MM.1S (cell line): ENCODE data around the gene KCNQ1.

Experiments
- DNase-seq: peaks from one replicate; pipeline ENCODE4 v3.0.0-alpha.2; 2015
- H2AFZ ChIP-seq: fragments of 300-600 bp; sonication (generic); 2 replicates; pipeline ENCODE4 v1.6.0; 2016; ENCODE audit warnings: antibody characterized with exemption, low read length
- H3F3A ChIP-seq: fragments of 300-600 bp; sonication (generic); 2 replicates; pipeline ENCODE4 v1.6.1; 2016; ENCODE audit warnings: mild to moderate bottlenecking, antibody characterized with exemption, low read length, moderate library complexity, mixed read lengths; ENCODE audit not compliant: insufficient read depth
- H3K27ac ChIP-seq: fragments of 300-600 bp; sonication (generic); 2 replicates; pipeline ENCODE4 v1.5.1; 2016; ENCODE audit warnings: mild to moderate bottlenecking, low read length
- H3K27me3 ChIP-seq: fragments of 300-600 bp; sonication (generic); replicated peaks from 2 replicates; pipeline ENCODE4 v1.6.0; 2016; ENCODE audit warnings: low read length; ENCODE audit not compliant: insufficient read depth
- H3K36me3 ChIP-seq: fragments of 300-600 bp; sonication (generic); replicated peaks from 2 replicates; pipeline ENCODE4 v1.6.1; 2016; ENCODE audit warnings: mild to moderate bottlenecking, low read length, mixed read lengths; ENCODE audit not compliant: insufficient read depth
- H3K4me1 ChIP-seq: fragments of 300-600 bp; sonication (generic); 2 replicates; pipeline ENCODE4 v1.6.1; 2016; ENCODE audit warnings: low read length, mixed read lengths
- H3K4me2 ChIP-seq: fragments of 300-600 bp; sonication (generic); 2 replicates; pipeline ENCODE4 v1.6.0; 2016; ENCODE audit warnings: low read depth, low read length
- H3K4me3 ChIP-seq: fragments of 300-600 bp; sonication (generic); 2 replicates; pipeline ENCODE4 v1.5.1; 2016; ENCODE audit warnings: low read length, mixed read lengths
- H3K79me2 ChIP-seq: fragments of 300-600 bp; sonication (generic); 2 replicates; pipeline ENCODE4 v1.6.1; 2016; ENCODE audit warnings: mixed run types, low read length, mixed read lengths
- H3K9ac ChIP-seq: fragments of 300-600 bp; sonication (generic); 2 replicates; pipeline ENCODE4 v1.6.1; 2016; ENCODE audit warnings: low read length, mixed read lengths
- H3K9me2 ChIP-seq: fragments of 300-600 bp; sonication (generic); replicated peaks from 2 replicates; pipeline ENCODE4 v1.6.1; 2016; ENCODE audit warnings: mild to moderate bottlenecking, low read length, mixed read lengths; ENCODE audit not compliant: insufficient read depth
- H3K9me3 ChIP-seq: fragments of 300-600 bp; sonication (generic); replicated peaks from 2 replicates; pipeline ENCODE4 v1.6.1; 2016; ENCODE audit warnings: mild to moderate bottlenecking, low read length, mixed read lengths; ENCODE audit not compliant: insufficient read depth
- H4K20me1 ChIP-seq: fragments of 300-600 bp; sonication (generic); 2 replicates; pipeline ENCODE4 v1.6.1; 2016; ENCODE audit warnings: mild to moderate bottlenecking, low read length, moderate library complexity, mixed read lengths; ENCODE audit not compliant: insufficient read depth
- CTCF ChIP-seq: fragments of 300-600 bp; sonication (generic); IDR thresholded peaks from 2 replicates; pipeline ENCODE4 v1.5.1; 2016; ENCODE audit warnings: antibody characterized with exemption, low read length, mixed read lengths
- EZH2 ChIP-seq: fragments of 300-600 bp; sonication (generic); optimal IDR thresholded peaks from 2 replicates; pipeline ENCODE3; 2017; ENCODE audit warnings: low read depth, mild to moderate bottlenecking, antibody characterized with exemption, low read length, mixed read lengths
- EZH2phosphoT487 ChIP-seq: fragments of 300-600 bp; sonication (generic); IDR thresholded peaks from 2 replicates; pipeline ENCODE4 v1.6.1; 2018; ENCODE audit warnings: antibody characterized with exemption, low read length

KCNQ1 gene

DNA sequence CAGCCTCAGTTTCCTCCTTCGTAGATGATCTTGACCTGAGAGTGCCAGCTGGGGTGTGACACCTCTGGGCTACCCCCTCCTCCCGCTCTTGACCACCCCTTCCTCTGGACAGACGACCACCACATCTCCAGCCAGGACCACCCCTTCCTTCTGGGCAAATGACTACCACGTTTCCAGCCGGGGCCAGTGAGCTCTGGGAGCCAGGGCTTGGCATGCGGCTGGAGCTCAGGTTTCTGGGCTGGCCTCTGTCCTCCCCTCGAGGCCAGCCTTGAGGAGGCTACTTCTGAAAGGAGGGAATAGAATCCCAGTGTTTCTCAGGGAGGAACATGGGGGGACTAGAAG is 134.1 kb downstream of the KCNQ1 start:
- no peak overlapping the region for H3K4me3 ChIP-seq
- H2AFZ ChIP-seq = no peak overlapping the region
- H3K4me2 ChIP-seq = no peak overlapping the region
- no peak overlapping the region for H3K9ac ChIP-seq
- H3K27ac ChIP-seq = no peak overlapping the region
- H3K27me3 ChIP-seq = no peaks in the 10 kb centered on the region
- H3K79me2 ChIP-seq = no peaks in the 10 kb centered on the region
- H3F3A ChIP-seq = no peaks in the 10 kb centered on the region
- no peaks in the 10 kb centered on the region for H4K20me1 ChIP-seq
- no peaks in the 10 kb centered on the region for H3K9me3 ChIP-seq
- DNase-seq = no peak
- H3K4me1 ChIP-seq = no peaks in the 10 kb centered on the region
- no peaks in the 10 kb centered on the region for H3K36me3 ChIP-seq
- H3K9me2 ChIP-seq = no peaks in the 10 kb centered on the region
- TF ChIP-seq CTCF (no peak), EZH2phosphoT487 (no peak), EZH2 (no peak)

- Histone ChIP-seq H3K27ac (no peak overlapping the region), H3K9me2 (no peaks in the 10 kb centered on the region), H3K4me2 (no peak overlapping the region), H3K9ac (no peak overlapping the region), H3K27me3 (no peaks in the 10 kb centered on the region), H2AFZ (no peak overlapping the region), H3K9me3 (no peaks in the 10 kb centered on the region), H3K79me2 (no peaks in the 10 kb centered on the region), H3K4me3 (no peak overlapping the region), H4K20me1 (no peaks in the 10 kb centered on the region), H3F3A (no peaks in the 10 kb centered on the region), H3K4me1 (no peaks in the 10 kb centered on the region), H3K36me3 (no peaks in the 10 kb centered on the region)
- no peak for TF ChIP-seq CTCF
- TF ChIP-seq EZH2 = no peak
- no peak for TF ChIP-seq EZH2phosphoT487
- no peak for DNase-seq
Measured at GRCh38 chr11:2579315-2580060, 134.7 kb downstream of the KCNQ1 start.

DNA sequence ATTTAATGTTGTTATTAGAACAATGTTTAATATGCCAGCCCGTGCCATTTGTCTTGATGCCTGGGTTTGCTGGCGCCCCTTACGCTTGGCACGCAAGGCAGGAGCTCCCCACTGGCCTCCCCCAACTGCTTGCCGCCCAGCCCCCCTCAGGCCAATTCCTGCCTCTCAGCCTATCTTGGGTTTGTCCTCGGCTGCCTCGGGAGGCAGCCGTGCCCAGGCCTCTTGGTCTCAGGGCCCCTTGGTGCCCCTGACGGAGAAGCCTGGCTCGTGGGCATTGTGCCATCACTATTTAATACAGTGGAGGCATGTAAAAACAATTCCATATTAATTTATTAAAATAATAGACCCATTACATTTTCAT is 135.2 kb downstream of the KCNQ1 start:
- no peak overlapping the region for H2AFZ ChIP-seq
- H3F3A ChIP-seq = no peaks in the 10 kb centered on the region
- no peak overlapping the region for H3K4me3 ChIP-seq
- H3K4me1 ChIP-seq = no peaks in the 10 kb centered on the region
- H3K36me3 ChIP-seq = no peaks in the 10 kb centered on the region
- H3K9ac ChIP-seq = no peak overlapping the region
- no peaks in the 10 kb centered on the region for H3K27me3 ChIP-seq
- no peaks in the 10 kb centered on the region for H4K20me1 ChIP-seq
- no peaks in the 10 kb centered on the region for H3K9me2 ChIP-seq
- H3K4me2 ChIP-seq = no peak overlapping the region
- no peaks in the 10 kb centered on the region for H3K79me2 ChIP-seq
- TF ChIP-seq EZH2phosphoT487 (no peak), CTCF (no peak), EZH2 (no peak)
- H3K27ac ChIP-seq = no peak overlapping the region
- H3K9me3 ChIP-seq = no peaks in the 10 kb centered on the region
- no peak for DNase-seq
